H1 (cell line): ENCODE data around the gene C1orf21. TPM values are rescaled to one million over a fixed set of nuclear protein-coding genes. Genes with fewer than 3 reads are reported as not detected.

Experiments used
- CTCF ChIA-PET: fragments of 300-600 bp; sonication (Branson Sonifier 250); formaldehyde crosslinking; loops from one replicate; lab custom pipeline; 2021; ENCODE audit not compliant: partially characterized antibody; lab: Charles Lee
- POLR2A ChIA-PET: fragments of 300-600 bp; sonication (Branson Sonifier 250); formaldehyde crosslinking; loops from one replicate; lab custom pipeline; 2021; ENCODE audit warnings: inconsistent platforms; ENCODE audit not compliant: partially characterized antibody; lab: Charles Lee
- DNase-seq, 2 experiments: peaks; one replicate each; pipeline versions ENCODE4 v3.0.0 to v3.0.0-alpha.2; 2010 to 2022; ENCODE audit warnings: low spot score in 2 of 2, low read depth in 1 of 2, mixed read lengths in 1 of 2
- FAIRE-seq: peaks from 2 replicates; lab custom pipeline; 2011; peaks lifted over from hg19 to GRCh38; lab: Jason Lieb, UNC
- H2AFZ ChIP-seq: 2 replicates; pipeline ENCODE4 v1.8.1; 2012; ENCODE audit warnings: low read length, inconsistent platforms
- H2AK5ac ChIP-seq: 2 replicates; pipeline ENCODE4 v1.6.1; 2013; ENCODE audit warnings: low read depth, low read length
- H2BK120ac ChIP-seq: replicated peaks from 2 replicates; pipeline ENCODE3; 2013; ENCODE audit warnings: low read depth, low read length, inconsistent platforms
- H2BK12ac ChIP-seq: 2 replicates; pipeline ENCODE4 v1.6.1; 2013; ENCODE audit warnings: low read depth, low read length
- H2BK15ac ChIP-seq: 2 replicates; pipeline ENCODE4 v1.6.1; 2013; ENCODE audit warnings: low read length
- H2BK20ac ChIP-seq: 2 replicates; pipeline ENCODE4 v1.6.1; 2013; ENCODE audit warnings: low read length
- H2BK5ac ChIP-seq: 2 replicates; pipeline ENCODE4 v1.6.1; 2013; ENCODE audit warnings: low read depth, low read length
- H3K14ac ChIP-seq: 2 replicates; pipeline ENCODE4 v1.6.1; 2013; ENCODE audit warnings: inconsistent platforms; ENCODE audit not compliant: insufficient read length
- H3K18ac ChIP-seq: 2 replicates; pipeline ENCODE4 v1.6.1; 2013; ENCODE audit warnings: low read length; ENCODE audit errors: extremely low read depth
- H3K23ac ChIP-seq: 2 replicates; pipeline ENCODE4 v1.6.1; 2013; ENCODE audit warnings: inconsistent platforms; ENCODE audit not compliant: insufficient read length
- H3K23me2 ChIP-seq: 2 replicates; pipeline ENCODE4 v1.6.1; 2013; ENCODE audit warnings: low read depth, low read length
- H3K27ac ChIP-seq: 2 replicates; pipeline ENCODE4 v1.6.1; 2011; ENCODE audit warnings: low read depth, low read length, inconsistent platforms
- H3K27me3 ChIP-seq, 4 experiments: replicated peaks in 1 of 4; 1 replicate in 1 of 4; 2 replicates in 3 of 4; pipeline versions ENCODE4 v1.6.1 to v1.8.1; 2011 to 2013; ENCODE audit warnings: low read length in 3 of 4, mild to moderate bottlenecking in 3 of 4, inconsistent platforms in 2 of 4, mixed read lengths in 2 of 4, moderate library complexity in 1 of 4; ENCODE audit not compliant: control insufficient read depth in 3 of 4, insufficient read depth in 3 of 4; ENCODE audit errors: extremely low read depth in 1 of 4
- H3K36me3 ChIP-seq, 4 experiments: 2 replicates each; pipeline versions ENCODE4 v1.6.1 to v1.8.1; 2011 to 2013; ENCODE audit warnings: mild to moderate bottlenecking in 4 of 4, low read length in 3 of 4, moderate library complexity in 2 of 4, control low read depth in 1 of 4, inconsistent platforms in 1 of 4; ENCODE audit not compliant: insufficient read depth in 4 of 4, control insufficient read depth in 2 of 4
- H3K4ac ChIP-seq: replicated peaks from 2 replicates; pipeline ENCODE3; 2013; ENCODE audit warnings: low read length, low read depth, mixed read lengths, inconsistent platforms; ENCODE audit not compliant: insufficient read length
- H3K4me1 ChIP-seq, 4 experiments: replicated peaks in 1 of 4; 1 replicate in 1 of 4; 2 replicates in 3 of 4; pipeline versions ENCODE4 v1.6.1 to v1.8.1; 2011 to 2013; ENCODE audit warnings: low read length in 3 of 4, inconsistent platforms in 2 of 4, mixed read lengths in 1 of 4; ENCODE audit not compliant: insufficient read depth in 4 of 4, control insufficient read depth in 3 of 4
- H3K4me2 ChIP-seq, 2 experiments: 2 replicates each; pipeline versions ENCODE4 v1.6.1 to v1.8.1; 2011 to 2013; ENCODE audit warnings: low read depth in 2 of 2, low read length in 2 of 2, control low read depth in 1 of 2, inconsistent platforms in 1 of 2, mild to moderate bottlenecking in 1 of 2; ENCODE audit not compliant: insufficient read depth in 1 of 2
- H3K4me3 ChIP-seq, 4 experiments: fragments of 200-600, 300-600 bp in 1 of 4; sonication (generic), shearing (Covaris generic), sonication (Bioruptor Twin) in 1 of 4; 2 replicates each; pipeline versions ENCODE4 v1.5.1 to v1.8.1; 2011 to 2016; ENCODE audit warnings: low read length in 4 of 4, low read depth in 3 of 4, control low read depth in 2 of 4, inconsistent platforms in 2 of 4, mild to moderate bottlenecking in 2 of 4, mixed read lengths in 1 of 4, moderate library complexity in 1 of 4; ENCODE audit not compliant: insufficient read depth in 2 of 4; ENCODE audit errors: extremely low read depth in 1 of 4
- H3K56ac ChIP-seq: replicated peaks from 2 replicates; pipeline ENCODE3; 2013; ENCODE audit warnings: low read depth, mild to moderate bottlenecking, mixed read lengths, low read length, inconsistent platforms; ENCODE audit not compliant: insufficient read length
- H3K79me1 ChIP-seq: 2 replicates; pipeline ENCODE4 v1.6.1; 2013; ENCODE audit warnings: low read depth, low read length, control low read depth
- H3K79me2 ChIP-seq, 2 experiments: 2 replicates each; pipeline versions ENCODE4 v1.6.1 to v1.8.1; 2012 to 2013; ENCODE audit warnings: low read length in 2 of 2, mild to moderate bottlenecking in 2 of 2, inconsistent platforms in 1 of 2; ENCODE audit not compliant: insufficient read depth in 2 of 2, control insufficient read depth in 1 of 2
- H3K9ac ChIP-seq, 4 experiments: replicated peaks in 1 of 4; 1 replicate in 1 of 4; 2 replicates in 3 of 4; pipeline versions ENCODE4 v1.6.1 to v1.8.1; 2011 to 2013; ENCODE audit warnings: low read depth in 3 of 4, low read length in 3 of 4, control low read depth in 2 of 4, mild to moderate bottlenecking in 2 of 4, moderate library complexity in 2 of 4, inconsistent platforms in 1 of 4; ENCODE audit errors: extremely low read depth in 1 of 4
- H3K9me3 ChIP-seq, 2 experiments: 2 replicates each; pipeline versions ENCODE4 v1.6.1 to v1.8.1; 2012 to 2013; ENCODE audit warnings: mild to moderate bottlenecking in 2 of 2, moderate library complexity in 2 of 2, control low read depth in 1 of 2, inconsistent platforms in 1 of 2, low read depth in 1 of 2, low read length in 1 of 2, mixed read lengths in 1 of 2; ENCODE audit not compliant: insufficient read depth in 2 of 2
- H4K20me1 ChIP-seq, 2 experiments: replicated peaks in 1 of 2; 2 replicates each; pipeline versions ENCODE3 to v1.8.1; 2011 to 2013; ENCODE audit warnings: inconsistent platforms in 2 of 2, low read length in 2 of 2, mild to moderate bottlenecking in 1 of 2; ENCODE audit not compliant: insufficient read depth in 2 of 2, control insufficient read depth in 1 of 2
- H4K5ac ChIP-seq: 2 replicates; pipeline ENCODE4 v1.6.1; 2013; ENCODE audit warnings: low read length, low read depth, mixed read lengths, inconsistent platforms; ENCODE audit not compliant: insufficient read length
- H4K8ac ChIP-seq: 2 replicates; pipeline ENCODE4 v1.8.0; 2013; ENCODE audit warnings: mild to moderate bottlenecking, moderate library complexity, low read length, inconsistent platforms; ENCODE audit not compliant: insufficient read depth; ENCODE audit errors: extremely low read depth
- H4K91ac ChIP-seq: replicated peaks from 2 replicates; pipeline ENCODE3; 2013; ENCODE audit warnings: low read length, mixed read lengths, inconsistent platforms; ENCODE audit not compliant: insufficient read length
- KDM5A ChIP-seq: fragments of 200-600 bp; IDR thresholded peaks from 2 replicates; pipeline ENCODE4 v1.7.1; 2012; ENCODE audit warnings: mild to moderate bottlenecking, low read length, inconsistent platforms, mixed read lengths
- WGBS, 2 experiments: shearing (Covaris generic) in 1 of 2; methylation state at CpG; one replicate each; pipeline versions ENCODE4 v1.1.6 to v1.1.7; 2013 to 2015; ENCODE audit warnings: low lambda C conversion rate in 2 of 2, mixed read lengths in 2 of 2, inconsistent platforms in 1 of 2, low coverage in 1 of 2, missing lambda C conversion rate in 1 of 2; ENCODE audit not compliant: insufficient replicate concordance in 2 of 2, insufficient coverage in 1 of 2, insufficient read length in 1 of 2; ENCODE audit errors: extremely low coverage in 1 of 2, missing lambda C conversion rate in 1 of 2; 5-methylcytosine and 5-hydroxymethylcytosine counted together
- polyA plus RNA-seq, 7 experiments: library from polyadenylated mRNA; depleted of rRNA in 3 of 7; stranded (reverse) in 5 of 7; unstranded in 2 of 7; fragments of >200 nt in 5 of 7; fragments of 200-250 nt in 2 of 7; gene quantifications; 1 replicate in 5 of 7; 2 replicates in 1 of 7; 4 replicates in 1 of 7; pipeline versions ENCODE4 v1.2.1 to v1.2.3, GENCODE V29; 2011 to 2013; ENCODE audit warnings: missing spikeins in 2 of 7, mixed read lengths in 2 of 7
- total RNA-seq: library from RNA; stranded (reverse); fragmentation: NEBNext Ultra II Directional; extraction: Animal tissue kit (Norgen Biotek cat#: 25700); gene quantifications from 2 replicates; pipeline ENCODE4 v1.2.1, GENCODE V29; 2021

C1orf21 gene
- total and polyA plus RNA-seq, 2 of the 8 experiments (the other 6 are each of a cell fraction or from before 2014, with no cell fraction given) = 16.6 to 51.0 TPM

DNA sequence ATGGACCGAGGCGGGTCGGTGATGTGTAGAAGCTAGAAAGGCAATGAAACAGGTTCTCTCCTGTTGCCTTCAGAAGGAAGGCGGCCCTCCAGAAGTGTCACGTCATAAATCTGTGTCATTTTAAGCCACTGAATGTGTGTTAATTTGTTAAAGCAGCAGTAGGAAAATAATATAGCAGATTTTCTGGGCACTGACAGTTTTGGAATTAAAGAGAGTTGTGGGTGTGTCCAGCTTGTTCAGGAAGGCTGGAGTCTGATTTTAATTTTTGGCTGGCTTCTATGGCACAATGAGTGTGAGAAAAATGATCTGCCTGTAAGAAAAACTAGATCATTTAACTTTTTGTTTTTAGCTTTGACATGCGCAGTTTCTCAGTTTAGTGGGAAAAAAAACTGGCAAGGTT, 190.5 kb downstream of the C1orf21 start:
- no peaks in the 10 kb centered on the region for H3K79me1 ChIP-seq
- no peak overlapping the region for H3K56ac ChIP-seq
- no peaks in the 10 kb centered on the region for H4K20me1 ChIP-seq
- H2AFZ ChIP-seq = no peak overlapping the region
- TF ChIP-seq KDM5A = no peak
- no peak overlapping the region for H2BK120ac ChIP-seq
- H3K4me3 ChIP-seq = no peak overlapping the region
- ChIA-PET CTCF (interaction anchor here (0.8 to 2.9 kb wide), 5 partner anchors 10 to 355 kb away, joined by 3 to 9 read pairs (median 3); no protein-coding TSS in a partner anchor), POLR2A (no interaction called here)
- no peak overlapping the region for H3K27ac ChIP-seq
- no peaks in the 10 kb centered on the region for H3K36me3 ChIP-seq
- no peak overlapping the region for H3K23ac ChIP-seq
- no peak overlapping the region for H3K14ac ChIP-seq
- FAIRE-seq (no peak), DNase-seq (no peak)
- no peaks in the 10 kb centered on the region for H3K23me2 ChIP-seq
- no peak overlapping the region for H3K4me2 ChIP-seq
- H4K5ac ChIP-seq = no peak overlapping the region
- H3K79me2 ChIP-seq = peaks cover 0 to 2% of the 10 kb centered on the region in 2 experiments; a peak in 1 of 4 replicates
- H2BK15ac ChIP-seq = no peak overlapping the region
- H3K4ac ChIP-seq = no peak overlapping the region
- no peak overlapping the region for H2AK5ac ChIP-seq
- H2BK20ac ChIP-seq = no peak overlapping the region
- no peak overlapping the region for H2BK5ac ChIP-seq
- H3K27me3 ChIP-seq = no peaks in the 10 kb centered on the region
- no peak overlapping the region for H4K8ac ChIP-seq
- H3K18ac ChIP-seq = no peak overlapping the region
- no peak overlapping the region for H3K9ac ChIP-seq
- H3K4me1 ChIP-seq = peaks cover 0 to 9% (median 6%) of the 10 kb centered on the region in 4 experiments; a peak in 3 of 7 replicates
- 0 out of 4 replicates have a peak, but pooled peaks cover 0 to 2% of the 10 kb centered on the region in 2 experiments for H3K9me3 ChIP-seq
- no peak overlapping the region for H4K91ac ChIP-seq
- 89% methylated on average over 6 of the region's 6 CpGs; no CpG with 5 or more reads in 1 of the 2 experiments for WGBS, 2 experiments
- no peak overlapping the region for H2BK12ac ChIP-seq
